GM12878 (cell line): ENCODE results near the gene NEK7. TPM values are rescaled to one million over a fixed set of nuclear protein-coding genes. Genes with fewer than 3 reads are reported as not detected.
A peak's percentile ranks its signal among the peaks of the same experiment; 100 is the strongest.

ENCODE experiments used
- ATAC-seq: fragments of 200-7000 bp; cut with Tn5 transposase; 3 replicates; pipeline ENCODE4 v1.9.1; 2020; ENCODE audit warnings: mild to moderate bottlenecking, moderate library complexity
- BruUV-seq: library from RNA; stranded (reverse); fragments of 400-500 nt; replicated peaks from 2 replicates; lab custom pipeline; 2021; lab: Mats Ljungman, UMichigan
- CTCF ChIA-PET: fragments of 300-600 bp; sonication (Branson Sonifier 250); formaldehyde crosslinking; extraction: SDS; loops from one replicate; lab custom pipeline; 2021; ENCODE audit warnings: inconsistent platforms; lab: Yijun Ruan, JAX
- POLR2A ChIA-PET: fragments of 350-600 bp; formaldehyde crosslinking; extraction: SDS; loops from one replicate; lab custom pipeline; 2021; ENCODE audit warnings: inconsistent platforms; lab: Charles Lee
- RAD21 ChIA-PET: fragments of 300-600 bp; sonication (Branson Sonifier 250); formaldehyde crosslinking; loops from one replicate; lab custom pipeline; 2023; ENCODE audit warnings: antibody characterized with exemption; ENCODE audit not compliant: unreplicated experiment; lab: Charles Lee
- SMC1A ChIA-PET: fragments of 300-600 bp; sonication (Branson Sonifier 250); formaldehyde crosslinking; loops from one replicate; lab custom pipeline; 2023; ENCODE audit not compliant: unreplicated experiment, uncharacterized antibody; lab: Charles Lee
- DNase-seq: peaks from one replicate; pipeline ENCODE4 v3.0.0-alpha.2; 2011; ENCODE audit warnings: low read depth, low spot score
- FAIRE-seq: peaks from 3 replicates; lab custom pipeline; 2011; peaks lifted over from hg19 to GRCh38; lab: Jason Lieb, UNC
- H2AFZ ChIP-seq: 2 replicates; pipeline ENCODE4 v1.6.0; 2011; ENCODE audit warnings: low read depth, low read length, control low read depth; ENCODE audit not compliant: control insufficient read depth
- H3K27ac ChIP-seq: 2 replicates; pipeline ENCODE4 v1.5.1; 2011; ENCODE audit warnings: control low read depth; ENCODE audit not compliant: control insufficient read depth, insufficient read depth
- H3K27me3 ChIP-seq, 2 experiments: replicated peaks in 1 of 2; 2 replicates each; pipeline versions ENCODE4 v1.6.0 to v1.6.1; 2011; ENCODE audit warnings: low read length in 1 of 2; ENCODE audit not compliant: control insufficient read depth in 2 of 2, insufficient read depth in 2 of 2
- H3K36me3 ChIP-seq, 2 experiments: 2 replicates each; pipeline ENCODE4 v1.5.1; 2011; ENCODE audit warnings: low read length in 1 of 2; ENCODE audit not compliant: control insufficient read depth in 2 of 2, insufficient read depth in 2 of 2
- H3K4me1 ChIP-seq: 2 replicates; pipeline ENCODE4 v1.6.1; 2011; ENCODE audit warnings: mild to moderate bottlenecking, low read length, moderate library complexity, mixed read lengths; ENCODE audit not compliant: control insufficient read depth, insufficient read depth
- H3K4me2 ChIP-seq: 2 replicates; pipeline ENCODE4 v1.6.0; 2011; ENCODE audit warnings: control low read depth; ENCODE audit not compliant: control insufficient read depth, insufficient read depth
- H3K4me3 ChIP-seq: fragments of 200-600 bp; sonication (generic); 2 replicates; pipeline ENCODE4 v1.5.1; 2016
- H3K79me2 ChIP-seq: 2 replicates; pipeline ENCODE4 v1.6.0; 2011; ENCODE audit warnings: low read length; ENCODE audit not compliant: control insufficient read depth, insufficient read depth
- H3K9ac ChIP-seq: 2 replicates; pipeline ENCODE4 v1.8.0; 2011; ENCODE audit warnings: low read length, control low read depth, mixed read lengths; ENCODE audit not compliant: control insufficient read depth, insufficient read depth
- H3K9me3 ChIP-seq: replicated peaks from 3 replicates; pipeline ENCODE4 v1.5.1; 2011; ENCODE audit warnings: mild to moderate bottlenecking, low read length; ENCODE audit not compliant: control insufficient read depth, insufficient read depth
- H4K20me1 ChIP-seq: 2 replicates; pipeline ENCODE4 v1.6.0; 2011; ENCODE audit not compliant: control insufficient read depth, insufficient read depth
- CBX5 ChIP-seq: sonication (generic); IDR thresholded peaks from 2 replicates; pipeline ENCODE4 v1.6.1; 2016; ENCODE audit warnings: low read depth, moderate library complexity, mild to moderate bottlenecking, inconsistent platforms
- CREB1 ChIP-seq: IDR thresholded peaks from 2 replicates; pipeline ENCODE4 v1.6.1; 2012; ENCODE audit warnings: low read depth, mild to moderate bottlenecking, inconsistent platforms
- CREM ChIP-seq: IDR thresholded peaks from 2 replicates; pipeline ENCODE4 v1.6.1; 2014; ENCODE audit warnings: antibody characterized with exemption, low read depth
- CTCF ChIP-seq, 3 experiments: IDR thresholded peaks in 2 of 3; conservative IDR thresholded peaks in 1 of 3; 2 replicates each; pipeline ENCODE4 v1.5.1; 2011; ENCODE audit warnings: low read depth in 3 of 3, low read length in 3 of 3, mild to moderate bottlenecking in 3 of 3, control low read depth in 2 of 3, moderate library complexity in 2 of 3, inconsistent platforms in 1 of 3, mixed read lengths in 1 of 3; ENCODE audit not compliant: control insufficient read depth in 2 of 3, insufficient read depth in 1 of 3; ENCODE audit errors: extremely low read depth in 1 of 3
- ETV6 ChIP-seq, 2 experiments: fragments of 450-650 bp in 1 of 2; IDR thresholded peaks in 1 of 2; conservative IDR thresholded peaks in 1 of 2; 2 replicates each; pipeline ENCODE4 v1.6.1; 2014; ENCODE audit warnings: antibody characterized with exemption in 1 of 2, borderline replicate concordance in 1 of 2, low read depth in 1 of 2, mild to moderate bottlenecking in 1 of 2, moderate library complexity in 1 of 2
- IKZF2 ChIP-seq, 2 experiments: fragments of 450-650 bp; IDR thresholded peaks; 2 replicates each; pipeline ENCODE4 v1.6.1; 2017; ENCODE audit warnings: mild to moderate bottlenecking in 2 of 2, moderate library complexity in 2 of 2
- RAD21 ChIP-seq: IDR thresholded peaks from 2 replicates; pipeline ENCODE4 v1.6.1; 2011; ENCODE audit warnings: mild to moderate bottlenecking, low read depth, low read length, moderate library complexity; ENCODE audit not compliant: insufficient read depth
- SMARCA5 ChIP-seq: fragments of 450-650 bp; IDR thresholded peaks from 2 replicates; pipeline ENCODE4 v1.6.1; 2017; ENCODE audit warnings: mild to moderate bottlenecking
- SMC3 ChIP-seq: IDR thresholded peaks from 2 replicates; pipeline ENCODE4 v1.6.1; 2011; ENCODE audit warnings: low read length, improper control_type of control experiment, borderline replicate concordance
- SRF ChIP-seq, 2 experiments: IDR thresholded peaks; 2 replicates each; pipeline ENCODE4 v1.6.1; 2011; ENCODE audit warnings: low read depth in 2 of 2, low read length in 2 of 2, mild to moderate bottlenecking in 1 of 2, moderate library complexity in 1 of 2
- YY1 ChIP-seq: IDR thresholded peaks from 2 replicates; pipeline ENCODE4 v1.6.1; 2011; ENCODE audit warnings: low read depth, mild to moderate bottlenecking, low read length
- ZNF24 ChIP-seq: fragments of 450-650 bp; IDR thresholded peaks from 2 replicates; pipeline ENCODE4 v1.6.1; 2017; ENCODE audit warnings: antibody characterized with exemption, mild to moderate bottlenecking
- ZNF384 ChIP-seq: IDR thresholded peaks from 2 replicates; pipeline ENCODE4 v1.6.1; 2012; ENCODE audit warnings: low read depth, mild to moderate bottlenecking, low read length, improper control_type of control experiment, borderline replicate concordance
- WGBS: methylation state at CpG from one replicate; pipeline ENCODE4 v1.1.6; 2016; ENCODE audit warnings: low lambda C conversion rate; ENCODE audit not compliant: insufficient replicate concordance, insufficient coverage; ENCODE audit errors: missing lambda C conversion rate; 5-methylcytosine and 5-hydroxymethylcytosine counted together
- in situ Hi-C: fragments of 300-500 bp; cut with MboI; formaldehyde crosslinking; loops from 9 replicates; pipeline ENCODE4 v1.14.3; 2018; ENCODE audit warnings: mixed read lengths
- intact Hi-C: fragments of 100-400 bp; cut with micrococcal nuclease; formaldehyde crosslinking; loops from one replicate; pipeline ENCODE4 v1.14.2; 2022; ENCODE audit not compliant: unreplicated experiment
- polyA plus RNA-seq, 11 experiments: library from polyadenylated mRNA; depleted of rRNA in 4 of 11; unstranded in 6 of 11; stranded (reverse) in 5 of 11; fragments of >200 nt; fragmentation: Nextera tagmentation in 4 of 11; fragmentation: Illumina TruSeq in 1 of 11; extraction: Ambion mirVana in 4 of 11; extraction: Trizol in 1 of 11; gene quantifications; 1 replicate in 1 of 11; 2 replicates in 10 of 11; pipeline versions ENCODE4 v1.2.1 to v1.2.3, GENCODE V29; 2011 to 2016; ENCODE audit warnings: inconsistent platforms in 2 of 11, missing spikeins in 2 of 11, low read depth in 1 of 11
- total RNA-seq, 4 experiments: library from RNA; depleted of rRNA in 3 of 4; stranded (reverse); fragments of >200 nt in 3 of 4; fragmentation: Illumina TruSeq in 1 of 4; extraction: Trizol in 1 of 4; gene quantifications; 2 replicates each; pipeline versions ENCODE4 v1.2.1 to v1.2.3, GENCODE V29; 2013 to 2021
- TF ChIP-seq, protein P1 (sequence below): fragments of 450-650 bp; IDR thresholded peaks from 2 replicates; pipeline ENCODE4 v1.6.1; 2018; ENCODE audit warnings: borderline replicate concordance, mild to moderate bottlenecking; ENCODE audit not compliant: partially characterized antibody

NEK7 gene
- total and polyA plus RNA-seq, 10 of the 15 experiments (the other 5 are each of a cell fraction or from before 2014, with no cell fraction given): 9.4 to 77.7 (median 24.0) TPM

- in situ Hi-C loops (no loop called here), intact Hi-C loops (loop anchor here (1.0 to 5.0 kb wide), 5 partner anchors 47 to 526 kb away; no protein-coding TSS in a partner anchor)
- CTCF ChIA-PET: interaction anchor here (0.5 to 2.0 kb wide), 20 partner anchors 10 to 637 kb away, joined by 3 to 11 read pairs (median 3); no protein-coding TSS in a partner anchor
- peak overlapping the region; percentile 54 for H2AFZ ChIP-seq
- peaks cover 38% of the 10 kb centered on the region for H3K79me2 ChIP-seq
- H3K9me3 ChIP-seq: no peaks in the 10 kb centered on the region
- H3K27me3 ChIP-seq: no peaks in the 10 kb centered on the region
- SMC1A ChIA-PET: interaction anchor here (0.7 to 1.6 kb wide), 11 partner anchors 10 to 118 kb away, joined by 3 to 8 read pairs (median 3); no protein-coding TSS in a partner anchor
- peak overlapping the region; percentile 91 for H3K27ac ChIP-seq
- FAIRE-seq (peak; percentile 86), DNase-seq (no peak), ATAC-seq (peak; percentile 40)
- WGBS: under 1% methylated on average over 13 of the region's 13 CpGs
- H3K4me3 ChIP-seq: peak overlapping the region; percentile 95
- peaks cover under 1% of the 10 kb centered on the region; the same call in 1 of the 2 replicates for H3K4me1 ChIP-seq
- POLR2A ChIA-PET: interaction anchor here (0.7 to 1.4 kb wide), 3 partner anchors 19 to 928 kb away, joined by 3 read pairs; no protein-coding TSS in a partner anchor
- no TSS peak for BruUV-seq
- H3K36me3 ChIP-seq: no peaks in the 10 kb centered on the region
- TF ChIP-seq ZNF384: peak; percentile 40; the same call in 1 of the 2 replicates
- TF ChIP-seq CREB1: peak; percentile 31; the same call in 1 of the 2 replicates
- TF ChIP-seq, protein P1, sequence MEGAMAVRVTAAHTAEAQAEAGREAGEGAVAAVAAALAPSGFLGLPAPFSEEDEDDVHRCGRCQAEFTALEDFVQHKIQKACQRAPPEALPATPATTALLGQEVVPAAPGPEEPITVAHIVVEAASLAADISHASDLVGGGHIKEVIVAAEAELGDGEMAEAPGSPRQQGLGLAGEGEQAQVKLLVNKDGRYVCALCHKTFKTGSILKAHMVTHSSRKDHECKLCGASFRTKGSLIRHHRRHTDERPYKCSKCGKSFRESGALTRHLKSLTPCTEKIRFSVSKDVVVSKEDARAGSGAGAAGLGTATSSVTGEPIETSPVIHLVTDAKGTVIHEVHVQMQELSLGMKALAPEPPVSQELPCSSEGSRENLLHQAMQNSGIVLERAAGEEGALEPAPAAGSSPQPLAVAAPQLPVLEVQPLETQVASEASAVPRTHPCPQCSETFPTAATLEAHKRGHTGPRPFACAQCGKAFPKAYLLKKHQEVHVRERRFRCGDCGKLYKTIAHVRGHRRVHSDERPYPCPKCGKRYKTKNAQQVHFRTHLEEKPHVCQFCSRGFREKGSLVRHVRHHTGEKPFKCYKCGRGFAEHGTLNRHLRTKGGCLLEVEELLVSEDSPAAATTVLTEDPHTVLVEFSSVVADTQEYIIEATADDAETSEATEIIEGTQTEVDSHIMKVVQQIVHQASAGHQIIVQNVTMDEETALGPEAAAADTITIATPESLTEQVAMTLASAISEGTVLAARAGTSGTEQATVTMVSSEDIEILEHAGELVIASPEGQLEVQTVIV: no peak
- TF ChIP-seq SMC3: peak; percentile 63; the same call in 1 of the 2 replicates
- TF ChIP-seq ZNF24: no peak
- TF ChIP-seq CTCF (IDR thresholded peaks at IDR 0.05 in 2 of 3, conservative IDR thresholded peaks at IDR 0.05 in 1 of 3; ENCODE audit: control insufficient read depth in 2 of 3, extremely low read depth in 1 of 3, insufficient read depth in 1 of 3, low read depth in 3 of 3, low read length in 3 of 3): peak; percentile 72 to 92 (median 85)
- TF ChIP-seq IKZF2 (IDR thresholded peaks at IDR 0.05): 0 out of 4 replicates have a peak, but pooled peaks of 1 of the 2 experiments have one; percentile 5
- TF ChIP-seq ETV6 (conservative IDR thresholded peaks at IDR 0.05 in 1 of 2, IDR thresholded peaks at IDR 0.05 in 1 of 2; ENCODE audit: borderline replicate concordance in 1 of 2, low read depth in 1 of 2): no peak
- TF ChIP-seq CBX5: 0 out of 2 replicates have a peak, but pooled peaks have one; percentile 56
- peak; percentile 71 for TF ChIP-seq RAD21
- TF ChIP-seq SMARCA5: peak; percentile 81
- TF ChIP-seq SRF (IDR thresholded peaks at IDR 0.05; ENCODE audit: low read depth in 2 of 2, low read length in 2 of 2): peak in 1 of 2 experiments; percentile 49; a peak in 1 of 4 replicates
- 0 out of 2 replicates have a peak, but pooled peaks have one; percentile 7 for TF ChIP-seq CREM
- peak; percentile 39; the same call in 1 of the 2 replicates for TF ChIP-seq YY1
- TF ChIP-seq, all 136 proteins: peak for 11
- no peaks in the 10 kb centered on the region for H4K20me1 ChIP-seq
- peak overlapping the region; percentile 88 for H3K9ac ChIP-seq
- RAD21 ChIA-PET: interaction anchor here (1.0 to 2.5 kb wide), 5 partner anchors 10 to 162 kb away, joined by 3 to 11 read pairs (median 4); no protein-coding TSS in a partner anchor
- H3K4me2 ChIP-seq: peak overlapping the region; percentile 14; the same call in 1 of the 2 replicates
These were observed 570 bp upstream of the NEK7 start for GRCh38 chr1:198156111-198156744.
